Measurements from ENCODE around the gene GPR155.

Gene GPR155

GRCh38 chr2:174527101-174527721 lies 40.4 kb upstream of the GPR155 start:
- DNase-seq (ENCODE audit: extremely low read depth, insufficient read length), result no peak
- no peaks in the 10 kb centered on the region for H3K27me3 ChIP-seq (replicated peaks; ENCODE audit: control insufficient read depth, insufficient read depth, low read length)
- no peak overlapping the region for H3K4me3 ChIP-seq (replicated peaks; ENCODE audit: low read depth, low read length)
- TF ChIP-seq CTCF (IDR thresholded peaks at IDR 0.05; ENCODE audit: insufficient read depth, low read length, poor library complexity, severe bottlenecking), result no peak
- no peaks in the 10 kb centered on the region for H3K36me3 ChIP-seq (ENCODE audit: control insufficient read depth, insufficient read depth, low read length)

- DNase-seq (ENCODE audit: extremely low read depth, insufficient read length), result no peak
- Histone ChIP-seq H3K36me3 (ENCODE audit: control insufficient read depth, insufficient read depth, low read length) (no peaks in the 10 kb centered on the region), H3K27me3 (replicated peaks; ENCODE audit: control insufficient read depth, insufficient read depth, low read length) (no peaks in the 10 kb centered on the region), H3K4me3 (replicated peaks; ENCODE audit: low read depth, low read length) (no peak overlapping the region)
- TF ChIP-seq CTCF (IDR thresholded peaks at IDR 0.05; ENCODE audit: insufficient read depth, low read length, poor library complexity, severe bottlenecking), result no peak
Measured at GRCh38 chr2:174524527-174524926, 37.7 kb upstream of the GPR155 start.

- Histone ChIP-seq H3K36me3 (ENCODE audit: control insufficient read depth, insufficient read depth, low read length) (no peaks in the 10 kb centered on the region), H3K27me3 (replicated peaks; ENCODE audit: control insufficient read depth, insufficient read depth, low read length) (no peaks in the 10 kb centered on the region), H3K4me3 (replicated peaks; ENCODE audit: low read depth, low read length) (no peak overlapping the region)
- DNase-seq (ENCODE audit: extremely low read depth, insufficient read length), result no peak
- TF ChIP-seq CTCF (IDR thresholded peaks at IDR 0.05; ENCODE audit: insufficient read depth, low read length, poor library complexity, severe bottlenecking), result peak; percentile 28
Measured at GRCh38 chr2:174522553-174522952, 35.7 kb upstream of the GPR155 start.

- H3K4me3 ChIP-seq (replicated peaks; ENCODE audit: low read depth, low read length), result no peak overlapping the region
- no peaks in the 10 kb centered on the region for H3K36me3 ChIP-seq (ENCODE audit: control insufficient read depth, insufficient read depth, low read length)
- no peak for TF ChIP-seq CTCF (IDR thresholded peaks at IDR 0.05; ENCODE audit: insufficient read depth, low read length, poor library complexity, severe bottlenecking)
- no peaks in the 10 kb centered on the region for H3K27me3 ChIP-seq (replicated peaks; ENCODE audit: control insufficient read depth, insufficient read depth, low read length)
- no peak for DNase-seq (ENCODE audit: extremely low read depth, insufficient read length)
Measured at GRCh38 chr2:174518395-174518794, 31.6 kb upstream of the GPR155 start.

GRCh38 chr2:174516501-174517378 lies 29.9 kb upstream of the GPR155 start:
- DNase-seq (ENCODE audit: extremely low read depth, insufficient read length), result no peak
- no peaks in the 10 kb centered on the region for H3K36me3 ChIP-seq (ENCODE audit: control insufficient read depth, insufficient read depth, low read length)
- H3K4me3 ChIP-seq (replicated peaks; ENCODE audit: low read depth, low read length), result no peak overlapping the region
- no peaks in the 10 kb centered on the region for H3K27me3 ChIP-seq (replicated peaks; ENCODE audit: control insufficient read depth, insufficient read depth, low read length)
- TF ChIP-seq CTCF (IDR thresholded peaks at IDR 0.05; ENCODE audit: insufficient read depth, low read length, poor library complexity, severe bottlenecking), result no peak
